Stomach (tissue), 9 donors: Measurements from ENCODE around the gene HAUS6. TPM values are rescaled to one million over a fixed set of nuclear protein-coding genes. Genes with fewer than 3 reads are reported as not detected.
A peak's percentile ranks its signal among the peaks of the same experiment; 100 is the strongest.

ENCODE experiments used
- DNase-seq, 2 donors: peaks; one replicate each; pipeline versions ENCODE4 v3.0.0 to v3.0.0-alpha.2; 2013 to 2019
- H3K27ac ChIP-seq, 5 donors: fragments of 200-600 bp in 4 of 5; sonication (generic) in 4 of 5; one replicate each; pipeline ENCODE4 v1.5.1; 2013 to 2019; ENCODE audit warnings: mild to moderate bottlenecking in 1 of 5, moderate library complexity in 1 of 5
- H3K27me3 ChIP-seq, 3 donors: fragments of 200-600 bp; sonication (generic); one replicate each; pipeline ENCODE4 v1.5.1; 2017 to 2019; ENCODE audit warnings: mixed run types in 1 of 3
- H3K36me3 ChIP-seq, 4 donors: fragments of 200-600 bp; sonication (generic); 1 replicate in 3 of 4; 2 replicates in 1 of 4; pipeline ENCODE4 v1.5.1; 2016 to 2019
- H3K4me1 ChIP-seq, 4 donors: fragments of 200-600 bp; sonication (generic); one replicate each; pipeline ENCODE4 v1.5.1; 2016 to 2019
- H3K4me3 ChIP-seq, 4 donors: fragments of 200-600 bp; sonication (generic) in 3 of 4; one replicate each; pipeline ENCODE4 v1.5.1; 2016 to 2019; ENCODE audit warnings: mild to moderate bottlenecking in 1 of 4
- H3K9me3 ChIP-seq, 4 donors: fragments of 200-600 bp; sonication (generic); one replicate each; pipeline ENCODE4 v1.5.1; 2016 to 2019
- EP300 ChIP-seq: sonication (generic); formaldehyde crosslinking; IDR thresholded peaks from one replicate; pipeline ENCODE4 v1.6.1; 2017; ENCODE audit warnings: antibody characterized with exemption
- POLR2A ChIP-seq, 4 donors: fragments of 450-650 bp; IDR thresholded peaks; one replicate each; pipeline ENCODE4 v1.6.1; 2016; ENCODE audit warnings: antibody characterized with exemption in 4 of 4, control low read depth in 2 of 4, mild to moderate bottlenecking in 1 of 4, moderate library complexity in 1 of 4
- POLR2AphosphoS5 ChIP-seq, 3 donors: sonication (generic); formaldehyde crosslinking; IDR thresholded peaks; one replicate each; pipeline ENCODE4 v1.6.1; 2016; ENCODE audit warnings: antibody characterized with exemption in 3 of 3
- WGBS, 5 donors: extraction: QIAGEN DNeasy Blood & Tissue Kit in 3 of 5; methylation state at CpG; one replicate each; pipeline versions ENCODE4 v1.1.5 to v1.1.7; 2013 to 2018; 5-methylcytosine and 5-hydroxymethylcytosine counted together
- intact Hi-C: fragments of 100-400 bp; cut with DNase I; formaldehyde crosslinking; loops from one replicate; pipeline ENCODE4 v1.15.1; 2023; ENCODE audit warnings: low total_unique reads
- polyA plus RNA-seq, 3 donors: library from polyadenylated mRNA; stranded (reverse); fragments of 200-250 nt; gene quantifications; one replicate each; pipeline ENCODE4 v1.2.3, GENCODE V29; 2013
- total RNA-seq, 5 donors: library from RNA; depleted of rRNA; stranded (reverse); fragments of >200 nt; gene quantifications; one replicate each; pipeline versions ENCODE4 v1.1.0 to v1.2.3, GENCODE V29; 2014 to 2016
- TF ChIP-seq, protein P1 (sequence below), 7 experiments: fragments of 450-650 bp in 4 of 7; fragments of 200-600 bp in 3 of 7; sonication (generic) in 3 of 7; IDR thresholded peaks; one replicate each; pipeline ENCODE4 v1.5.1; 2016 to 2019; ENCODE audit warnings: antibody characterized with exemption in 7 of 7, control low read depth in 2 of 7, mild to moderate bottlenecking in 1 of 7
- donor health status: healthy with polysubstance abuse.
- donor health status: Bipolar disorder and iron deficiency.
- donor health status: healthy.

HAUS6 gene
- total and polyA plus RNA-seq, 8 donors = 1.7 to 32.1 (median 3.5) TPM

DNA sequence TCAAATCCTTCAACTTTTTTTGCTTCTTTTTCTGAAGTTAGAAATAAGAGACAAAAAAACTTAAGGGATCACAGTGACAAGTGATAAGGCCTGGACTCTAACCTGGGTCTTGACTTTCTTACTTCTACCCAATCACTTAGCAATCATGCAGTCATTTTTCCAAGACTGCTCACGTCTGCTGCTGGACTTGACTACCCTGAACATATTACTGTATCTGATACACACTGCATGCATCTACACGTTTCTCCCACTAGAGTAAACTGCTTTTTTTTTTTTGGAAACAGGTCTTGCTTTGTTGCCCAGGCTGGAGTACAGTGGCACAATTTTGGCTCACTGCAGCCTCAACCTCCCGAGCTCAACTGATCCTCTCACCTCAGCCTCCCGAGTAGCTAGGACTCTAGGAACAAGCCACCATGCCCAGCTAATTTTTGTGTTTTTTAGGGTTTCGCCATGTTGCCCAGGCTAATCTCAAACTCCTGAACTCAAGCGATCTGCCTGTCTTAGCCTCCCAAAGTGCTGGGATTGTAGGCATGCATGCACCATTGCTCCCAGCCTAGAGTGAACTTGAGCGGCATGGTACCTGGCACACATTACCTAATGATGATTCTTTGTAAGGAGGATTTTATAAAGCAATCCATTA is 17.2 kb upstream of the HAUS6 start:
- H3K9me3 ChIP-seq = no peaks in the 10 kb centered on the region
- H3K27ac ChIP-seq = peak overlapping the region in 1 of 5 donors; percentile 27
- peaks cover 8 to 46% (median 28%) of the 10 kb centered on the region in 4 donors for H3K4me1 ChIP-seq
- no peak overlapping the region for H3K4me3 ChIP-seq
- WGBS, 5 donors = 81 to 88% (median 86%) methylated on average over 7 of the region's 7 CpGs
- TF ChIP-seq, protein P1, sequence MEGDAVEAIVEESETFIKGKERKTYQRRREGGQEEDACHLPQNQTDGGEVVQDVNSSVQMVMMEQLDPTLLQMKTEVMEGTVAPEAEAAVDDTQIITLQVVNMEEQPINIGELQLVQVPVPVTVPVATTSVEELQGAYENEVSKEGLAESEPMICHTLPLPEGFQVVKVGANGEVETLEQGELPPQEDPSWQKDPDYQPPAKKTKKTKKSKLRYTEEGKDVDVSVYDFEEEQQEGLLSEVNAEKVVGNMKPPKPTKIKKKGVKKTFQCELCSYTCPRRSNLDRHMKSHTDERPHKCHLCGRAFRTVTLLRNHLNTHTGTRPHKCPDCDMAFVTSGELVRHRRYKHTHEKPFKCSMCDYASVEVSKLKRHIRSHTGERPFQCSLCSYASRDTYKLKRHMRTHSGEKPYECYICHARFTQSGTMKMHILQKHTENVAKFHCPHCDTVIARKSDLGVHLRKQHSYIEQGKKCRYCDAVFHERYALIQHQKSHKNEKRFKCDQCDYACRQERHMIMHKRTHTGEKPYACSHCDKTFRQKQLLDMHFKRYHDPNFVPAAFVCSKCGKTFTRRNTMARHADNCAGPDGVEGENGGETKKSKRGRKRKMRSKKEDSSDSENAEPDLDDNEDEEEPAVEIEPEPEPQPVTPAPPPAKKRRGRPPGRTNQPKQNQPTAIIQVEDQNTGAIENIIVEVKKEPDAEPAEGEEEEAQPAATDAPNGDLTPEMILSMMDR (IDR thresholded peaks at IDR 0.05) = no peak
- no peak for TF ChIP-seq POLR2A (IDR thresholded peaks at IDR 0.05)
- TF ChIP-seq POLR2AphosphoS5 (IDR thresholded peaks at IDR 0.05) = no peak
- intact Hi-C loops = no loop called here
- no peak for DNase-seq
- peaks cover 60 to 98% (median 92%) of the 10 kb centered on the region in 4 donors for H3K36me3 ChIP-seq
- H3K27me3 ChIP-seq = no peaks in the 10 kb centered on the region

DNA sequence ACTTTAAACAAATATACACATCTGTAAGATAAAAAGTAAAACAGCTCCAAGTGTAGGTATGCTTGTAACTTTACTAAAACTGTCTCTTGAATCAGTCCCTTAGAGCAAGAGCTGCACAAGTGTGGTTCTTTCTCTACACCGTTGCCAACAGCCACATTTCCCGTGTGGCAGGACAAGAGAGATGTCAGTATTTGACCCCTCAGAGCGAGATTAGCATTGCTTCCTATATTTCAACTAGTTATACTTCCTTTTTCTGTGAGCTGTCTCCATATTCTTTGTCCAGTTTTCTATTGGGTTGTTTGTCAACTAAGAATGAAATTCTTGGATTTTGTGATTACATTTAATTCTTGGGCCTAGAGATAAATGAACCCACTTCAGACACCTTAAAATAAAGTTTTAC is 16.5 kb upstream of the HAUS6 start:
- H3K27ac ChIP-seq = peak overlapping the region in 4 of 5 donors; percentile 8 to 53 (median 27)
- DNase-seq = no peak
- intact Hi-C loops = no loop called here
- H3K36me3 ChIP-seq = peaks cover 60 to 100% (median 98%) of the 10 kb centered on the region in 4 donors
- H3K4me3 ChIP-seq = no peak overlapping the region
- H3K27me3 ChIP-seq = no peaks in the 10 kb centered on the region
- H3K4me1 ChIP-seq = peaks cover 6 to 40% (median 22%) of the 10 kb centered on the region in 4 donors
- H3K9me3 ChIP-seq = no peaks in the 10 kb centered on the region
- 49 to 74% (median 61%) methylated on average over 3 of the region's 3 CpGs for whole genome bisulfite sequencing, 5 donors
- TF ChIP-seq EP300 (no peak), POLR2AphosphoS5 (IDR thresholded peaks at IDR 0.05) (no peak), POLR2A (IDR thresholded peaks at IDR 0.05) (no peak)
- TF ChIP-seq, protein P1 (IDR thresholded peaks at IDR 0.05) = no peak

DNA sequence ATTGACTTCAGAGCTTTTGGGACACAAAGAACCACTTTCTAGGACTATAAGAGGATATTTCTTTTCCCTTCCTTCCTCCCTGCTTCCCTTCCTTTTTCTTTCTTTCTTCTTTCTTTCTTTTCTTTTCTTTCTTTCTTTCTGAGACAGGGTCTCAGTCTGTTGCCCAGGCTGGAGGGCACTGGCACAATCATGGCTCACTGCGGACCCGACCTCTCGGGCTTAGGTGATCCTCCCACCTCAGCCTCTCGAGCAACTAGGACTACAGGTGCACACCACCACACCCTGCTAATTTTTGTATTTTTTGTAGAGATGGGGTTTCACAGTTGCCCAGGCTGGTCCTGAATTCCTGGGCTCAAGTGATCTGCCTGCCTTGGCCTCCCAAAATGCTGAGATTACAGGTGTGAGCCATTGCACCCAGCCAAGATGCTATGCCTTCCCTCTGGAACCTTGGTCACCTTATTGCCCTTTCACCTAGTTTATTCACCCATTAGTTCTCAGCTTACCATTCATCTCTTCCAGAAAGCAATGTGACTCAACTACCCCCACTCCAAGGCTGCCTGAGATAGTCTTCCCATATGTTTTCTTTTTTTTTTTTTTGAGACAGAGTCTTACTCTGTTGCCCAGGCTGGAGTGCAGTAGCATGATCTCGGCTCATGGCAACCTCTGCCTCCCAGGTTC is 14.5 kb upstream of the HAUS6 start:
- Histone ChIP-seq H3K27me3 (no peaks in the 10 kb centered on the region), H3K4me1 (peaks cover 0 to 26% (median 14%) of the 10 kb centered on the region in 4 donors), H3K36me3 (peaks cover 60 to 90% (median 84%) of the 10 kb centered on the region in 4 donors), H3K4me3 (no peak overlapping the region), H3K9me3 (no peaks in the 10 kb centered on the region), H3K27ac (no peak overlapping the region)
- intact Hi-C loops = no loop called here
- TF ChIP-seq, protein P1 (IDR thresholded peaks at IDR 0.05) = no peak
- no peak for TF ChIP-seq EP300
- no peak for TF ChIP-seq POLR2A (IDR thresholded peaks at IDR 0.05)
- TF ChIP-seq POLR2AphosphoS5 (IDR thresholded peaks at IDR 0.05) = no peak
- WGBS, 5 donors = 93 to 98% (median 95%) methylated on average over 5 of the region's 5 CpGs
- DNase-seq = no peak

DNA sequence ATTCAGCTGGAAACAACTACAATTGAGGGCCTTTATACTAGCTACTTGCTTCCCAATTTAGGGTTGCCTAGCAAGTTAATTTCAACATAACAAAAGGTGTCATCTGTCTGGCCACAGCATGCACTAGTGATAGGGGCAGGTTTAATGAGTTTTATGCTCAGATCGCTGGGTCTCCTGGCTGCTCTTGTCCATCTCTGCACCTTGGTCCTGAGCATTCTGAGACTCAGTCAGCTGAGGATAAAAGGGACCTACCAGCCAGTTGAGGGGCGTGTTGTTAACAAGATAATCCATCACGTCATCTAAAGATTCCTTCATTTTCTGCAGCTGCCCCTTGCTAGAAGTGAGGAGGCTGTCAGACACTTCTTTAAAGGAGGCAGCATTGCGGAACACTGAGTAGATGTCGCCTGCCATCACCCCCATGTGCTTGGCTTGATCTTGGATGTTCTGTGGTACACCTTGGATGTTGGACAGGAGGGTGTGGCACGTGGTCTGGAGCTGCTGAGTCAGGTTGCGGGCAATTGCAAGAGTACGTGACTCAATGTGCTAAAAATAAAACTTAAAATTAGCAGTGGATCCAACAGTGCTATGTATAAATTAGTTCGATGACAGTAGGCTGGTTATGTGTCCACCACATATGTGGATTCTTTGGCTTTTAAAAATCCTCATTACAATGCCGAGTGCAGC is 13.5 kb upstream of the HAUS6 start:
- Histone ChIP-seq H3K27ac (no peak overlapping the region), H3K9me3 (no peaks in the 10 kb centered on the region), H3K4me1 (peaks cover 0 to 22% (median 12%) of the 10 kb centered on the region in 4 donors), H3K36me3 (peaks cover 56 to 87% (median 75%) of the 10 kb centered on the region in 4 donors), H3K4me3 (no peak overlapping the region), H3K27me3 (no peaks in the 10 kb centered on the region)
- TF ChIP-seq, protein P1 (IDR thresholded peaks at IDR 0.05) = no peak
- TF ChIP-seq POLR2AphosphoS5 (IDR thresholded peaks at IDR 0.05) (no peak), EP300 (no peak), POLR2A (IDR thresholded peaks at IDR 0.05) (no peak)
- intact Hi-C loops = no loop called here
- no peak for DNase-seq
- WGBS, 5 donors = 80 to 90% (median 84%) methylated on average over 10 of the region's 10 CpGs
